ENCODE measurements around the gene DIP2C. TPM values are rescaled to one million over a fixed set of nuclear protein-coding genes. Genes with fewer than 3 reads are reported as not detected.

Gene DIP2C
- total RNA-seq, 2 experiments from 2014 or later: 0.85 to 0.95 TPM

- CTCF ChIA-PET: no interaction called here
- H3K27ac Mint-ChIP-seq: no peak overlapping the region
- peaks cover 2% of the 10 kb centered on the region for H3K4me1 Mint-ChIP-seq (ENCODE audit: low read depth)
- no peak for TF ChIP-seq CTCF (IDR thresholded peaks at IDR 0.05)
- peaks cover 16% of the 10 kb centered on the region for H3K27me3 Mint-ChIP-seq
- ATAC-seq (no peak), DNase-seq (no peak)
- no peaks in the 10 kb centered on the region for H3K36me3 Mint-ChIP-seq (ENCODE audit: low read depth)
- POLR2A ChIA-PET: no interaction called here
- H3K9me3 Mint-ChIP-seq: no peaks in the 10 kb centered on the region
- intact Hi-C loops (cut with micrococcal nuclease): no loop called here
- H3K4me3 Mint-ChIP-seq: no peak overlapping the region
These were observed 65.2 kb downstream of the DIP2C start for GRCh38 chr10:624312-624604.

- H3K4me3 Mint-ChIP-seq: no peak overlapping the region
- peaks cover 21% of the 10 kb centered on the region for H3K27me3 Mint-ChIP-seq
- H3K9me3 Mint-ChIP-seq: no peaks in the 10 kb centered on the region
- H3K36me3 Mint-ChIP-seq (ENCODE audit: low read depth): no peaks in the 10 kb centered on the region
- POLR2A ChIA-PET: no interaction called here
- CTCF ChIA-PET: no interaction called here
- intact Hi-C loops (cut with micrococcal nuclease): no loop called here
- ATAC-seq (no peak), DNase-seq (no peak)
- H3K4me1 Mint-ChIP-seq (ENCODE audit: low read depth): peaks cover 2% of the 10 kb centered on the region
- no peak for TF ChIP-seq CTCF (IDR thresholded peaks at IDR 0.05)
- H3K27ac Mint-ChIP-seq: no peak overlapping the region
These were observed 65.8 kb downstream of the DIP2C start for GRCh38 chr10:623477-624311.

DNA sequence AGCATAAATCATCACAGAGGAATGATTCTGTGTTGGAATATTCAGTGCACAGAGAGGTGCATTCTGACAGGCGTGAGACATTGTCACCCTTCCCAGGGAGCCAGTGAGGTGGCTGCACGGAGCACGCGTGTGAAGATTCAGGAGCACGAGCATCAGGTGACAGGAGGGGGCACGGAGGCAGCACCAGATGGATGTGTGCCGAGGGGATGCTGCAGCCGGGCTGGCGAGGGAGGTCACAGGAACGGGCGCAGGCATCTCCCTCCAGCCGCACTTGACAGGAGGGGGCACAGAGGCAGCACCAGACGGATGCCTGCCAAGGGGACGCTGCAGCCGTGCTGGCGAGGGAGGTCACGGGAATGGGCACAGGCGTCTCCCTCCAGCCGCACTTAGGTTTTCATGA is 66.5 kb downstream of the DIP2C start:
- DNase-seq (no peak), ATAC-seq (no peak)
- intact Hi-C loops (cut with micrococcal nuclease): no loop called here
- H3K9me3 Mint-ChIP-seq: no peaks in the 10 kb centered on the region
- no peak overlapping the region for H3K27ac Mint-ChIP-seq
- H3K4me1 Mint-ChIP-seq (ENCODE audit: low read depth): peaks cover 2% of the 10 kb centered on the region
- H3K27me3 Mint-ChIP-seq: peaks cover 20% of the 10 kb centered on the region
- TF ChIP-seq CTCF (IDR thresholded peaks at IDR 0.05): no peak
- ChIA-PET CTCF (no interaction called here), POLR2A (no interaction called here)
- H3K36me3 Mint-ChIP-seq (ENCODE audit: low read depth): no peaks in the 10 kb centered on the region
- no peak overlapping the region for H3K4me3 Mint-ChIP-seq

DNA sequence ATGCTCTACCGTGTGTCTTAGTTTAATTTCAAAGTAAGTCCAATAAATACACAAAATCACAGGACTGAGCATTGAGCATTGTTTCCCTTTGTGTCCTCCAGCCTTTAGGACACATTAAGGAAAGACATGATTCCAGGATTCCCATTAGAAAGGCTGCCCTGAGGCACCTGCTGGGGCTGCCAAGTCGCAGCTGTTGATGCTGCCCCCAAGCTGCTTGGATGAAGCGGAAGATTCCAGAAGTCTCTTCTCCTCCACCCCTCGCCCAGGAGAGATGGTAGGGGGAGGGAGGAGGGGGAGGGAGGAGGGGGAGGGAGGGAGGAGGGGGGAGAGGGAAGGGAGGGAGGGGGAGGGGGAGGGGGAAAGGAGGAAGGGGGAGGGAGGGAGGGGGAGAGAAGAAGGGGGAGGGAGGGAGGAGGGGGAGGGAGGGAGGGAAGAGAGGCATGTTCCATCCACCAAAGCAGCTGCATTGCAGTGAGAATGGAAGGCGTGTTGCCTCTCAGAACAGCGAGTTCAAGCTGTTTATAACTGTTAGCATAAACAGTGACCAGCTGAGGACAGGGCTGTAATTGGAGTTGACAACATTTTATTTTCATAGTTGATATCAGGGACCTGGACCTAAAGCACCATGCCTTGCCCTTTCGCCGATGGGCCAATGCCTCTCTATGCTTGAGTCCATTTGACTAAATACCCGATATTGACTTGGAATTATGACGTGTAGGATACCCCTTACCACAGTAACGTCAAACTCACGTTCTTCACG is 67.3 kb downstream of the DIP2C start:
- Mint-ChIP-seq H3K27ac (no peak overlapping the region), H3K36me3 (ENCODE audit: low read depth) (no peaks in the 10 kb centered on the region), H3K4me3 (no peak overlapping the region), H3K4me1 (ENCODE audit: low read depth) (peaks cover 2% of the 10 kb centered on the region), H3K9me3 (no peaks in the 10 kb centered on the region), H3K27me3 (peaks cover 25% of the 10 kb centered on the region)
- DNase-seq (no peak), ATAC-seq (no peak)
- POLR2A ChIA-PET: no interaction called here
- CTCF ChIA-PET: no interaction called here
- TF ChIP-seq CTCF (IDR thresholded peaks at IDR 0.05): no peak
- intact Hi-C loops (cut with micrococcal nuclease): no loop called here

GRCh38 chr10:621513-621912 is 68.0 kb downstream of the DIP2C start:
- H3K9me3 Mint-ChIP-seq: no peaks in the 10 kb centered on the region
- H3K27me3 Mint-ChIP-seq: peaks cover 26% of the 10 kb centered on the region
- peaks cover 2% of the 10 kb centered on the region for H3K4me1 Mint-ChIP-seq (ENCODE audit: low read depth)
- H3K27ac Mint-ChIP-seq: no peak overlapping the region
- DNase-seq (no peak), ATAC-seq (no peak)
- no peak for TF ChIP-seq CTCF (IDR thresholded peaks at IDR 0.05)
- H3K36me3 Mint-ChIP-seq (ENCODE audit: low read depth): no peaks in the 10 kb centered on the region
- ChIA-PET CTCF (no interaction called here), POLR2A (no interaction called here)
- no peak overlapping the region for H3K4me3 Mint-ChIP-seq
- intact Hi-C loops (cut with micrococcal nuclease): no loop called here
